HepG2 (cell line): ENCODE measurements around the gene NOP9. TPM values are rescaled to one million over a fixed set of nuclear protein-coding genes. Genes with fewer than 3 reads are reported as not detected.
A peak's percentile ranks its signal among the peaks of the same experiment; 100 is the strongest.

Experiments used
- ATAC-seq: fragments of 200-7000 bp; cut with Tn5 transposase; 3 replicates; pipeline ENCODE4 v1.9.1; 2020; ENCODE audit warnings: mild to moderate bottlenecking, moderate library complexity
- BruUV-seq: library from RNA; stranded (reverse); fragments of 400-500 nt; replicated peaks from 2 replicates; lab custom pipeline; 2021; lab: Mats Ljungman, UMichigan
- CTCF ChIA-PET: fragments of 300-600 bp; formaldehyde crosslinking; extraction: SDS; loops from one replicate; lab custom pipeline; 2021; ENCODE audit warnings: low total read pairs, inconsistent platforms, low intra/inter-chr PET ratio; lab: Yijun Ruan, JAX
- POLR2A ChIA-PET: fragments of 350-600 bp; sonication (Branson Sonifier 250); formaldehyde crosslinking; loops from one replicate; lab custom pipeline; 2020; ENCODE audit warnings: antibody characterized with exemption, inconsistent platforms; lab: Yijun Ruan, JAX
- DNase-seq: peaks from one replicate; pipeline ENCODE4 v3.0.0-alpha.2; 2015; ENCODE audit warnings: low spot score
- FAIRE-seq: peaks from 3 replicates; lab custom pipeline; 2011; peaks lifted over from hg19 to GRCh38; lab: Jason Lieb, UNC
- H2AFZ ChIP-seq: one replicate; pipeline ENCODE4 v1.6.1; 2011; ENCODE audit warnings: low read length, inconsistent platforms
- H3K27ac ChIP-seq: fragments of 300-600 bp; 3 replicates; pipeline ENCODE4 v1.8.0; 2011; ENCODE audit warnings: mixed run types, mild to moderate bottlenecking, mixed read lengths, low read length, inconsistent platforms; ENCODE audit not compliant: insufficient read depth; ENCODE audit errors: extremely low read length
- H3K27me3 ChIP-seq, 2 experiments: fragments of 200-600 bp in 1 of 2; 2 replicates in 1 of 2; 3 replicates in 1 of 2; pipeline versions ENCODE4 v1.6.0 to v1.8.0; 2011; ENCODE audit warnings: low read length in 2 of 2, mild to moderate bottlenecking in 2 of 2, moderate library complexity in 2 of 2, inconsistent platforms in 1 of 2; ENCODE audit not compliant: insufficient read depth in 2 of 2, control insufficient read depth in 1 of 2
- H3K36me3 ChIP-seq, 2 experiments: fragments of 200-600 bp in 1 of 2; replicated peaks in 1 of 2; 2 replicates in 1 of 2; 3 replicates in 1 of 2; pipeline versions ENCODE4 v1.5.1 to v1.8.0; 2011; ENCODE audit warnings: low read length in 2 of 2, inconsistent platforms in 1 of 2; ENCODE audit not compliant: insufficient read depth in 2 of 2, control insufficient read depth in 1 of 2
- H3K4me1 ChIP-seq: 2 replicates; pipeline ENCODE4 v1.5.1; 2012; ENCODE audit warnings: low read length, inconsistent platforms; ENCODE audit not compliant: insufficient read depth
- H3K4me2 ChIP-seq: 2 replicates; pipeline ENCODE4 v1.6.0; 2011; ENCODE audit warnings: low read depth, low read length, inconsistent platforms
- H3K4me3 ChIP-seq, 3 experiments: fragments of 200-600 bp in 1 of 3; sonication (generic), shearing (Covaris generic) in 1 of 3; replicated peaks in 1 of 3; 2 replicates each; pipeline ENCODE4 v1.5.1; 2011 to 2016; ENCODE audit warnings: low read length in 3 of 3, inconsistent platforms in 2 of 3, low read depth in 2 of 3, mild to moderate bottlenecking in 2 of 3, control low read depth in 1 of 3, mixed read lengths in 1 of 3; ENCODE audit not compliant: insufficient read depth in 1 of 3
- H3K79me2 ChIP-seq: one replicate; pipeline ENCODE4 v1.6.1; 2011; ENCODE audit warnings: low read length, inconsistent platforms; ENCODE audit not compliant: insufficient read depth
- H3K9ac ChIP-seq: 2 replicates; pipeline ENCODE4 v1.6.0; 2011; ENCODE audit warnings: mild to moderate bottlenecking, low read depth, low read length, inconsistent platforms; ENCODE audit not compliant: insufficient read depth
- H3K9me3 ChIP-seq: 2 replicates; pipeline ENCODE4 v1.5.1; 2012; ENCODE audit warnings: mild to moderate bottlenecking, low read length
- H4K20me1 ChIP-seq: 2 replicates; pipeline ENCODE4 v1.6.0; 2011; ENCODE audit warnings: inconsistent platforms, mild to moderate bottlenecking, low read length, moderate library complexity; ENCODE audit not compliant: insufficient read depth
- FOXP1 ChIP-seq, 2 experiments: fragments of 450-650 bp in 1 of 2; IDR thresholded peaks; 2 replicates each; pipeline ENCODE4 v1.6.1; 2017 to 2018; ENCODE audit warnings: antibody characterized with exemption in 1 of 2
- HDAC2 ChIP-seq: sonication (generic); formaldehyde crosslinking; IDR thresholded peaks from 2 replicates; pipeline ENCODE4 v1.4.0; 2020; ENCODE audit warnings: missing genetic modification reagents
- HMG20A ChIP-seq: IDR thresholded peaks from 2 replicates; pipeline ENCODE4 v1.6.1; 2016; ENCODE audit warnings: borderline replicate concordance
- HOXA5 ChIP-seq: sonication (generic); formaldehyde crosslinking; IDR thresholded peaks from 2 replicates; pipeline ENCODE4 v1.4.0; 2020; ENCODE audit warnings: missing genetic modification reagents
- MBNL3 ChIP-seq: fragments of 250-450 bp; sonication (Bioruptor Pico); conservative IDR thresholded peaks from 2 replicates; pipeline ENCODE4 v1.8.0; 2022; ENCODE audit warnings: mild to moderate bottlenecking, inconsistent platforms
- NFE2L1 ChIP-seq: sonication (generic); formaldehyde crosslinking; IDR thresholded peaks from 2 replicates; pipeline ENCODE4 v1.4.0; 2020; ENCODE audit warnings: missing genetic modification reagents, mild to moderate bottlenecking, borderline replicate concordance
- PHB2 ChIP-seq: fragments of 450-650 bp; IDR thresholded peaks from 2 replicates; pipeline ENCODE4 v1.6.1; 2018; ENCODE audit not compliant: partially characterized antibody
- SNAPC2 ChIP-seq: sonication (generic); formaldehyde crosslinking; IDR thresholded peaks from 2 replicates; pipeline ENCODE4 v1.8.1; 2022; ENCODE audit warnings: mild to moderate bottlenecking, missing genetic modification reagents
- SP2 ChIP-seq: sonication (generic); formaldehyde crosslinking; IDR thresholded peaks from 2 replicates; pipeline ENCODE4 v1.5.1; 2020; ENCODE audit warnings: mild to moderate bottlenecking, missing genetic modification reagents
- ZBTB21 ChIP-seq: sonication (generic); formaldehyde crosslinking; IDR thresholded peaks from 2 replicates; pipeline ENCODE4 v1.4.0; 2020; ENCODE audit warnings: missing genetic modification reagents
- ZFP36L2 ChIP-seq: sonication (generic); formaldehyde crosslinking; IDR thresholded peaks from 2 replicates; pipeline ENCODE4 v1.4.0; 2020; ENCODE audit warnings: missing genetic modification reagents
- ZNF543 ChIP-seq: sonication (generic); formaldehyde crosslinking; IDR thresholded peaks from 2 replicates; pipeline ENCODE4 v1.4.0; 2020; ENCODE audit warnings: mild to moderate bottlenecking, missing genetic modification reagents
- ZNF577 ChIP-seq: sonication (generic); formaldehyde crosslinking; IDR thresholded peaks from 2 replicates; pipeline ENCODE4 v1.4.0; 2020; ENCODE audit warnings: mild to moderate bottlenecking, low read depth, missing genetic modification reagents, borderline replicate concordance
- WGBS: methylation state at CpG from one replicate; pipeline ENCODE4 v1.1.6; 2017; ENCODE audit warnings: low lambda C conversion rate; 5-methylcytosine and 5-hydroxymethylcytosine counted together
- in situ Hi-C: cut with HindIII; loops from 2 replicates; pipeline ENCODE4 v1.10.0; 2017; ENCODE audit warnings: low pct_unique_long_range_greater_than_20kb; ENCODE audit not compliant: extremely low pct_ligation_motif_present
- intact Hi-C: fragments of 100-400 bp; cut with micrococcal nuclease; formaldehyde crosslinking; loops from one replicate; pipeline ENCODE4 v1.10.0; 2022; ENCODE audit not compliant: unreplicated experiment
- polyA plus RNA-seq, 8 experiments: library from polyadenylated mRNA; depleted of rRNA in 3 of 8; stranded (reverse) in 7 of 8; unstranded in 1 of 8; fragments of >200 nt; fragmentation: Illumina TruSeq in 4 of 8; extraction: Trizol in 4 of 8; gene quantifications; 2 replicates each; pipeline versions ENCODE4 v1.2.1 to v1.2.3, GENCODE V29; 2011 to 2016; ENCODE audit warnings: low read depth in 4 of 8, missing spikeins in 1 of 8, mixed read lengths in 1 of 8; ENCODE audit not compliant: insufficient read depth in 1 of 8
- total RNA-seq, 5 experiments: library from RNA; depleted of rRNA; stranded (reverse); fragments of >200 nt; fragmentation: Illumina TruSeq; extraction: Trizol; gene quantifications; 2 replicates each; pipeline ENCODE4 v1.2.3, GENCODE V29; 2016; ENCODE audit warnings: low read depth in 1 of 5
- TF ChIP-seq, protein P1 (sequence below): sonication (generic); formaldehyde crosslinking; IDR thresholded peaks from 2 replicates; pipeline ENCODE4 v1.8.0; 2022; ENCODE audit warnings: missing genetic modification reagents, mild to moderate bottlenecking, inconsistent platforms, borderline replicate concordance
- TF ChIP-seq, protein P2 (sequence below): sonication (generic); formaldehyde crosslinking; IDR thresholded peaks from 2 replicates; pipeline ENCODE4 v1.4.0; 2020; ENCODE audit warnings: missing genetic modification reagents, borderline replicate concordance

NOP9 gene
- total and polyA plus RNA-seq, 2 of the 13 experiments (the other 11 are each of a cell fraction or from before 2014, with no cell fraction given), result 24.5 to 61.6 TPM

DNA sequence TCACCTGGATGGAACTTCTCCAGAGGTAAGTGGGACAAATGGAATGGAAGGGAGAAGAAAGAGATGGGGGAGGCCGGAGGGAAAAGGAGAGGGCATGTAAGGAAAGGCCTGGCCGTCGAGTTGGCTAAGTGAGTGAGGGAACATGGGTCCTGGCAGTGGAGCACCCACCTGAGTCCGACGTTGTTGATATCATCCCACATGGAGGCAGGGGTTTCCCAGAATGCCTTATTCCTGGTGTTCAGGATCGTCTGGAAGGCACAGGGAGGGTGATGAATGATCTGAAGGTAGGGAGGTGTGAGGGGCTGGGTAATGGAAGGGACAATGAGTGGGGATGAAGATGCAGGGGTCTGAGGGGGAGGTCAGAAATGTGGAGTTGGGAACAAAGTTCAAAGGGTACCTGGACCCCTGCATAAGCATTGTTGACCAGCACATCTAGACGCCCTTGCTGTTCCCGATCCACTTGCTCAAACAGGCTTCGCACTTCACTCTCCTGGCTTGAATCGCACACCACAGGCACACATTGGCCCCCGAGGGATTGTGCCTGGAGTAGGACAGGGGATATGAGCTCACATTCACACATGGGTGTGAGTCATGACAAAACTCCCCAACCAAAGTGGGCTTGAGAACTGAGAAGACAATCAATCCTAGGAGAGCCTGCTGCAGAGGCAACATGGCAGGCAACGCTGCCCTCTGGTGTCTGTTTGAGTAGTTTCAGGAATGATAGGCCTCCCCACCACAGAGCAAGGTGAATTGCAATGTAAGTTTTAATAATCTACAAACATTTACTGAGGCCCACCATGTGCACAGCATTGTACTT lies 3.1 kb upstream of the NOP9 start (continued):
- TF ChIP-seq PHB2, result no peak
- no peak for TF ChIP-seq NFE2L1 (CRISPR knock-in tag)
- no peak for TF ChIP-seq HMG20A (CRISPR knock-in tag)
- no peak for TF ChIP-seq FOXP1 (IDR thresholded peaks at IDR 0.05)
- TF ChIP-seq FOXP1 (CRISPR knock-in tag; IDR thresholded peaks at IDR 0.05), result no peak
- TF ChIP-seq ZNF577, result no peak
- no peak for TF ChIP-seq ZFP36L2 (CRISPR knock-in tag)
- no peak for TF ChIP-seq HOXA5
- TF ChIP-seq SP2 (CRISPR knock-in tag), result no peak
- peak; percentile 56; the same call in 1 of the 2 replicates for TF ChIP-seq HDAC2 (CRISPR knock-in tag)

DNA sequence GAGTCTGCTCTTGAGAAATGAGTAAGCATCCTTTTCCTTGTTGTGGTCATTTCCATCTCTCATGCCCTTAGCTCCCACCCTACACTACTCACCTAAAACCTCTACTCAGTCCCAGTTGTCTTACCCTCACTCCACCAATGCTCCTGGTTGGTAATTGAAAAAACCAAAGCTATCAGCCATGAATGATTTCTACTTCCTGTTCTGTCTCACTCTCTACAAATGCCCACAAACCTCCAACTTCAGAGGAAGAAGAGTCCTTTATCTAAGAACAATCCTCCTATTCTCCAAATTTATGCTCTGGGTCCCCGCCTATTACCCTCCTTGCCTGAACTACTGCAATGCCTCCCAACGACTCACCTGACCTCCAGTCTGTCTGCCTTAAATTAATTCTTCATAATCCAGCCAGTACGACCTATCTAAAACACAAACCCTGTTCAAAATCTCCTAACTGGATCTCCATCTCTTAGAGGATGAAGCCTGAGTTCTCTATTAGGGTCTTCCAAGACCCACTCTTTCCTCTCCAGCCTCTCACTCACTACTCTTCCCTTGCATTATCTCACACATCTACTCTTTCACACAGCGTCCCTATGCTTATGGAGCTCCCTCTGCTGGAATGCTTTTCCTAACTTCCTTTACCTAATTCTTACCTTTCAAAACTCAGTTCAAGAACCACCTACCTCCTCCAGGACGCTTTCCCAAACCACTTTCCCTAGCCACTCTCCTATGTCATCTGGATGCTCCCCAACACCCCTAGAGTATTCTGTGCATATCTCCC lies 2.3 kb upstream of the NOP9 start:
- ATAC-seq, result peak; percentile 43
- H3K9me3 ChIP-seq, result no peaks in the 10 kb centered on the region
- no peaks in the 10 kb centered on the region; a peak in 1 of 5 replicates for H3K27me3 ChIP-seq
- WGBS, result 57% methylated on average over 5 of the region's 5 CpGs
- no peak overlapping the region for H2AFZ ChIP-seq
- BruUV-seq, result no TSS peak
- peak; percentile 87 for DNase-seq
- peaks cover 45% of the 10 kb centered on the region for H3K4me1 ChIP-seq
- H4K20me1 ChIP-seq, result 0 out of 2 replicates have a peak, but pooled peaks cover 4% of the 10 kb centered on the region
- intact Hi-C loops, result loop anchor here (1.0 to 10.0 kb wide), 7 partner anchors 26 to 993 kb away; partner anchors contain the start of genes BCL2L2, MDP1, PPP1R3E and RABGGTA
- H3K9ac ChIP-seq, result no peak overlapping the region
- peaks cover 39% of the 10 kb centered on the region for H3K79me2 ChIP-seq
- peaks cover 30 to 48% of the 10 kb centered on the region in 2 experiments for H3K36me3 ChIP-seq
- CTCF ChIA-PET, result interaction anchor here (1.0 to 5.7 kb wide), 15 partner anchors 9 to 283 kb away, joined by 3 to 217 read pairs (median 7); partner anchors contain the start of genes CHMP4A, CIDEB, IRF9 and LTB4R2
- in situ Hi-C loops, result loop anchor here (5.0 kb wide), 1 partner anchor 55 kb away; the partner anchor contains the start of gene TINF2
- H3K27ac ChIP-seq, result peak overlapping the region; percentile 5
- no peak overlapping the region; a peak in 1 of 6 replicates for H3K4me3 ChIP-seq
- FAIRE-seq, result peak; percentile 60
- H3K4me2 ChIP-seq, result peak overlapping the region; percentile 34
- POLR2A ChIA-PET, result interaction anchor here (0.7 to 24.7 kb wide), 17 partner anchors 7 to 239 kb away, joined by 3 to 850 read pairs (median 11); partner anchors contain the start of genes CHMP4A, CIDEB, DCAF11 and EMC9
- TF ChIP-seq, protein P1, sequence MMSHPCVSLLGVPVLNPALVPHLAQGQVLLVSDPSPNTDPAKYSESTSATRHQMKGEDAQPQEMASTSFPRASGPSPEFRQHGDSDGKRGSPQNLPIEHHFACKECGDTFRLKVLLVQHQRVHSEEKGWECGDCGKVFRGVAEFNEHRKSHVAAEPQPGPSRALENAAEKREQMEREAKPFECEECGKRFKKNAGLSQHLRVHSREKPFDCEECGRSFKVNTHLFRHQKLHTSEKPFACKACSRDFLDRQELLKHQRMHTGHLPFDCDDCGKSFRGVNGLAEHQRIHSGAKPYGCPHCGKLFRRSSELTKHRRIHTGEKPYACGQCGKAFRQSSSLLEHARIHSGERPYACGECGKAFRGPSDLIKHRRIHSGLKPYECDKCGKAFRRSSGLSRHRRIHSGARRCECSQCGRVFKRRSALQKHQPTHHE (CRISPR knock-in tag), result no peak
- TF ChIP-seq ZNF543 (CRISPR knock-in tag) (0 out of 2 replicates have a peak, but pooled peaks have one; percentile 19), SNAPC2 (CRISPR knock-in tag) (peak; percentile 53; the same call in 1 of the 2 replicates), ZBTB21 (CRISPR knock-in tag) (peak; percentile 38; the same call in 1 of the 2 replicates), MBNL3 (CRISPR knock-in tag) (0 out of 2 replicates have a peak, but pooled peaks have one; percentile 47)
- TF ChIP-seq, protein P2, sequence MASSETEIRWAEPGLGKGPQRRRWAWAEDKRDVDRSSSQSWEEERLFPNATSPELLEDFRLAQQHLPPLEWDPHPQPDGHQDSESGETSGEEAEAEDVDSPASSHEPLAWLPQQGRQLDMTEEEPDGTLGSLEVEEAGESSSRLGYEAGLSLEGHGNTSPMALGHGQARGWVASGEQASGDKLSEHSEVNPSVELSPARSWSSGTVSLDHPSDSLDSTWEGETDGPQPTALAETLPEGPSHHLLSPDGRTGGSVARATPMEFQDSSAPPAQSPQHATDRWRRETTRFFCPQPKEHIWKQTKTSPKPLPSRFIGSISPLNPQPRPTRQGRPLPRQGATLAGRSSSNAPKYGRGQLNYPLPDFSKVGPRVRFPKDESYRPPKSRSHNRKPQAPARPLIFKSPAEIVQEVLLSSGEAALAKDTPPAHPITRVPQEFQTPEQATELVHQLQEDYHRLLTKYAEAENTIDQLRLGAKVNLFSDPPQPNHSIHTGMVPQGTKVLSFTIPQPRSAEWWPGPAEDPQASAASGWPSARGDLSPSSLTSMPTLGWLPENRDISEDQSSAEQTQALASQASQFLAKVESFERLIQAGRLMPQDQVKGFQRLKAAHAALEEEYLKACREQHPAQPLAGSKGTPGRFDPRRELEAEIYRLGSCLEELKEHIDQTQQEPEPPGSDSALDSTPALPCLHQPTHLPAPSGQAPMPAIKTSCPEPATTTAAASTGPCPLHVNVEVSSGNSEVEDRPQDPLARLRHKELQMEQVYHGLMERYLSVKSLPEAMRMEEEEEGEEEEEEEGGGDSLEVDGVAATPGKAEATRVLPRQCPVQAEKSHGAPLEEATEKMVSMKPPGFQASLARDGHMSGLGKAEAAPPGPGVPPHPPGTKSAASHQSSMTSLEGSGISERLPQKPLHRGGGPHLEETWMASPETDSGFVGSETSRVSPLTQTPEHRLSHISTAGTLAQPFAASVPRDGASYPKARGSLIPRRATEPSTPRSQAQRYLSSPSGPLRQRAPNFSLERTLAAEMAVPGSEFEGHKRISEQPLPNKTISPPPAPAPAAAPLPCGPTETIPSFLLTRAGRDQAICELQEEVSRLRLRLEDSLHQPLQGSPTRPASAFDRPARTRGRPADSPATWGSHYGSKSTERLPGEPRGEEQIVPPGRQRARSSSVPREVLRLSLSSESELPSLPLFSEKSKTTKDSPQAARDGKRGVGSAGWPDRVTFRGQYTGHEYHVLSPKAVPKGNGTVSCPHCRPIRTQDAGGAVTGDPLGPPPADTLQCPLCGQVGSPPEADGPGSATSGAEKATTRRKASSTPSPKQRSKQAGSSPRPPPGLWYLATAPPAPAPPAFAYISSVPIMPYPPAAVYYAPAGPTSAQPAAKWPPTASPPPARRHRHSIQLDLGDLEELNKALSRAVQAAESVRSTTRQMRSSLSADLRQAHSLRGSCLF (CRISPR knock-in tag), result no peak
